Endometrium (tissue), 2 donors: ENCODE results near the gene ANKRD40.
"Not testable (repeated sequence)": the region's sequence is repeated elsewhere in the genome, so short reads cannot be mapped to it uniquely, and the experiment has no call there.

ENCODE experiments used
- FAIRE-seq: peaks from 2 replicates; lab custom pipeline; 2012; peaks lifted over from hg19 to GRCh38; lab: Jason Lieb, UNC
- donor health status: control.
- donor health status: control.

ANKRD40 gene, protein sequence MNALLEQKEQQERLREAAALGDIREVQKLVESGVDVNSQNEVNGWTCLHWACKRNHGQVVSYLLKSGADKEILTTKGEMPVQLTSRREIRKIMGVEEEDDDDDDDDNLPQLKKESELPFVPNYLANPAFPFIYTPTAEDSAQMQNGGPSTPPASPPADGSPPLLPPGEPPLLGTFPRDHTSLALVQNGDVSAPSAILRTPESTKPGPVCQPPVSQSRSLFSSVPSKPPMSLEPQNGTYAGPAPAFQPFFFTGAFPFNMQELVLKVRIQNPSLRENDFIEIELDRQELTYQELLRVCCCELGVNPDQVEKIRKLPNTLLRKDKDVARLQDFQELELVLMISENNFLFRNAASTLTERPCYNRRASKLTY

DNA sequence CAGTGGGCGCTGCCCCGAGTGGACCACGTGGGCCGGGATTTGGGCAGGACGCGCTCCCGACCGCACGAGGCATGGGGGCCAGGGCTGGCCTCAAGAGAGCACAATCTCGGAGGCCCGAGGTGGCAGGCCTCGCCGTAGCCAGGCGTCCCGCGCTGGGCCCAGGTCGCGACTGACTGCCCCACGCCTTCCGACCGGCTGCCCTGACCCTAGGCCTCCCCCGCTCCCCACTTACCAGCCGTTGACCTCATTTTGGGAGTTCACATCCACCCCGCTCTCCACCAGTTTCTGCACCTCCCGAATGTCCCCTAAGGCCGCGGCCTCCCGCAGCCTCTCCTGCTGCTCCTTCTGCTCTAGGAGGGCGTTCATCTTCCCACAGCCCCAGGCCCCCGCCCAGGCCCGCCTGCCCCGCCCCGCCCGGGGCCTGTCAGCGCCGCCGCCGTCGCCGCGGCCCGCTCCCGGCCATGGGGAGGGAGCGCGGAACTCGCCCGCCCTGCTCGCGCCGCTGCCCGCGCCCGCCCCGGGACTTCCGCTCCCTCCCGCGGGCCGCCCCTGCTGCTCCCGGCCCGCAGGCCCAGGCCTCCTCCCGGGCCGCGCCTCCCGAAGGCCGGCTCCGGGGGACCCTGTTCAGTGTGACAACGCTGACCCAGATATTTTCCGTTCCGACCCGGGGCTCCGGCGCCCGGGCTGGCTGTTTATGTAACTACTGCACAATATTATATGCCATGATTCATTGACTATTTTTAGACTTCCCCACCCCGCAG lies at the start of gene ANKRD40:
Gene ANKRD40 (minus strand): TSS at position 626 of the 761 bp plus-strand sequence. CDS start 260 bp downstream, at position 366.
- no peak for FAIRE-seq

DNA sequence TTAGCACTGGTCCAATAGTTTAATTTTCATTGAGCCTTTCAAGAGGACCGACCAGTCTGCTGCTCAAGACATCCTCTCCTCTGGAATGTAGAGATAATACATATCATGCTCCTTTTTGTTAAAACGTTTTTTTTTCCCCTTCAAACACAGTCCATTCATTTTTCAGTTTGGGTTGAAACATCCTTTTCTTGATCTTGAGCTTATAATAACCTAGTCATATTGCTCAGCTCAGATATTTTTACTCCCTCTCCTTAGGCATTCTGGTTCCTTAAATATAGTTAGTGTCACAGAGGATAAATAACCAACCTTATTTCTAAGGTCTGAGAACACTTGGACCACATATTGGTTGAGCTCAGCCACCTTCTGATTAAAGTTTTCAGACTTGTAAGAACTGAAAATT lies 46.8 kb upstream of the ANKRD40 start:
- no peak for FAIRE-seq

DNA sequence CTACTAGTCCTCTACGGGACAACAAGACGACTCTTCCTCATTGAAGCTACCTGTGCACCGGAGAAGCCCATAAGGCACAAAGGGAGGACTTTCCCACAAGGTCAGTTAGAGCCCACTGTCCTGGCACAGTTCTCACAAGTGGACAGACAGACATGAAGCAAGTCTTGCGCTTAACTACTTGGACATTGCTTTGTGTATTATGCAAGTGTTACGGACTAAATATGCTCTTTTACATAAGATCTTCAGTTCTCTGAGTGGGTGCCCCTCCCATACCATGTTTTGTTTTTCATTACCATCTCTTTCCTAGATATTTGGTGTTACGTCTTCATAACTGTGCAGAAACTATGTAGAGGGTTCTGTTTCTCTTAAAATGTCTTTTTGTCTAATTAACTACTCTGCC lies 41.5 kb upstream of the ANKRD40 start:
- FAIRE-seq: no peak

DNA sequence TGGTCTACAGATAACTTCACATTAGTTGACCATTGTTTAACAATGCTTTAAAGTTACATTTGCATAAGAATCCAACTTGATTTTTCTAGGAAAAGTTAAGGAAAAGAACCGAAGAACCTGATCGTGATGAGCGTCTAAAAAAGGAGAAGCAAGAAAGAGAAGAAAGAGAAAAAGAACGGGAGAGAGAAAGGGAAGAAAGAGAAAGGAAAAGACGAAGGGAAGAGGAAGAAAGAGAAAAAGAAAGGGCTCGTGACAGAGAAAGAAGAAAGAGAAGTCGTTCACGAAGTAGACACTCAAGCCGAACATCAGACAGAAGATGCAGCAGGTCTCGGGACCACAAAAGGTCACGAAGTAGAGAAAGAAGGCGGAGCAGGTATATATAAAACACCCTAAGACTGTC lies 37.9 kb upstream of the ANKRD40 start:
- FAIRE-seq: no peak

DNA sequence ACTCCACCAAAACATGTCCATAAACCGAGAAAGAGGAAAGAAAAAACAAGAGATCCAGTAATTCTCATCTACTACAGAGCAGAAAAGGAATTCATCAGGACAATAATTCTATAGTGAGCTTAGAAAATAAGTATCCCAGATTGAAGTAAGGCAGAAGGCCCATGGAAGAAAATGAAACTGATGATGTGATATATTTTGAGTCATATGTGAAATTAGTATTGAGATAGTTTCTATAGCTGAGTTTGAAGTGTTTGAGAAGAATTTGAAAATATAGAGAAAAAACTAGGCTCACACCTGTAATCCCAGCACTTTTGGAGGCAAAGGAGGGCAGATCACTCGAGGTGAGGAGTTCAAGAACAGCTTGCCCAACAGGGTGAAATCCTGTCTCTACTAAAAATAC lies 31.4 kb upstream of the ANKRD40 start:
- FAIRE-seq: no peak

DNA sequence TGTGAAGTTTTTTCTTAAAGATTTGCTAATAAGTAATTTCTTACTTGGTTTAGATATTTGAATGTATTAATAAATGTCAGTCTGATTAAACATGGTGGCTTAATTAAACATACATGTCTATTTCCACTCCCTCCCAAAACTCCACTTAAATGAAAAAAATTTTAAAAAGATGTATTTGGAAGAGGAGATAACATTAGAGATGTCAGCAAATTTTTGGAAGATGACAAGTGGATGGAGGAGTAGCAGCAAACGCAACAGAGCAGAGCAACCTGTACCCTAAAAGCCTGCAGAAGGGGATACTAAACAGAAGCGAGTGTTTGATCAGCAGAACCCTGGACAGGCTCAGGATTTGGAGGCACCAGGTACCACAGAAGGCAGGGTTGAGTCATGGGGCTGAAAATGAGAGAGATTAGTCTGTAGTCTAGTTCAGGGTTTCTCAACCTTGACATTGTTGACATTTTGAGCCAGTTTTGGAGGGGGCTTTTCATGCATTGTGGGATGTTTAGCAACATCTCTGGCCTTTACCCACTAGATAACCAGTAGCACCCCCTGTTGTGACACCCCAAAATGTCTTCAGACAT lies 29.5 kb upstream of the ANKRD40 start:
- FAIRE-seq: no peak

DNA sequence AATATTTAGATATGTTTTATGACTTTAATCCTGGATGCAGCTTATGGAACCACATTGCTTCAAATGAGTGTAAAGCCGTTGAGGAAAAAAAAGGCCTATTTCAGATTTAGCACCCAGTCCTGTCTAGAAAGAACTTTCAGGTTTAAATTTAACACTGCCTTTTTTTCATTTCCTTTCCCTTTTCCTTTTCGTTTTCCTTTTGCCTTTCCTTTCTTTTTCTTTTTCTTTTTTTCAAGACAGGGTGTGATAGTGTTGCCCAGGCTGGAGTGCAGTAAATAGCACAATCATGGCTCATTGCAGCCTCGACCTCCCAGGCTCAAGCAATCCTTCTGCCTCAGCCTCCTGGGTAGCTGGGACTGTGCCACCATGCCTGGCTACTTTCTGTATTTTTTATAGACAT lies 27.6 kb upstream of the ANKRD40 start:
- no peak for FAIRE-seq

DNA sequence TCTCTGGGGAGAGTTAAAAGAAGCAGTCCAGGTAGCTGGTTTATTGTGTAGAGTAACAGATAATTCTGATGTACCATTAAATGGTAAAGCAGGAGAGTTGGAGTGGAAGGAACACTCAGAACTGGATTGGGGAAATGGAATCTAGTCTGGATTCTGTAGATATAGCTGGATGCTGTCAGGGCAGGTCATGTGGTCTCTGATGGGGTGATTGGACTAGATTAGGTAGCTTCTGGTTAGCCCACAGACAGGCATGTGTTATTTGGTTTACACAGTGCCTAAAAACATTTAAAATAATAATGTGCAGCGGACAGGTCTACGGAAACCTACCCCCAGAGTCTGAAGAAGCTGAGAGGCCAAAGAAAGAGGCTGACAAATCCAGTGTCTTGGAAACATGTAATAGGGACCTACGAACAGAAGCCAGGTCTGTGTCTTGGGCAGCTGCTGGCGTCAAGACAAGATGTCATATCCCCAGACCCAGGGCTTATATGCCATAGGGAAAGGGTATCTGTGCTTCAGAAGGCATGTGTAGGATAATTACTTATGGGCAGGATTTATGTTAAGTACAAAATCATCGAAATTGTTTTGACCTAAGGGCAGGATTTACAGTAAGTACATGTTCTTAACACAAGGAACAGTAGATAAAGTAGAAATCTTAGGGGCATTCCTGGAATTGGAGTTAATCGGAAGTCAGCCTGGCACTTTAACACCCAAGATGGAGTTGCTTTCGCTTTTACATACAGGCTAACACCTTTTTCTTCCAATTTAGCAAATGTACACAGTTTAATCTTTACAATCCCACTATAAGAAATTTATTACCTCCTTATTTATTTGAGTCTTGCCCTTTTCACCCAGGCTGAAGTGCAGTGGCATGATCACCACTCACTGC lies 24.1 kb upstream of the ANKRD40 start:
- FAIRE-seq: no peak

DNA sequence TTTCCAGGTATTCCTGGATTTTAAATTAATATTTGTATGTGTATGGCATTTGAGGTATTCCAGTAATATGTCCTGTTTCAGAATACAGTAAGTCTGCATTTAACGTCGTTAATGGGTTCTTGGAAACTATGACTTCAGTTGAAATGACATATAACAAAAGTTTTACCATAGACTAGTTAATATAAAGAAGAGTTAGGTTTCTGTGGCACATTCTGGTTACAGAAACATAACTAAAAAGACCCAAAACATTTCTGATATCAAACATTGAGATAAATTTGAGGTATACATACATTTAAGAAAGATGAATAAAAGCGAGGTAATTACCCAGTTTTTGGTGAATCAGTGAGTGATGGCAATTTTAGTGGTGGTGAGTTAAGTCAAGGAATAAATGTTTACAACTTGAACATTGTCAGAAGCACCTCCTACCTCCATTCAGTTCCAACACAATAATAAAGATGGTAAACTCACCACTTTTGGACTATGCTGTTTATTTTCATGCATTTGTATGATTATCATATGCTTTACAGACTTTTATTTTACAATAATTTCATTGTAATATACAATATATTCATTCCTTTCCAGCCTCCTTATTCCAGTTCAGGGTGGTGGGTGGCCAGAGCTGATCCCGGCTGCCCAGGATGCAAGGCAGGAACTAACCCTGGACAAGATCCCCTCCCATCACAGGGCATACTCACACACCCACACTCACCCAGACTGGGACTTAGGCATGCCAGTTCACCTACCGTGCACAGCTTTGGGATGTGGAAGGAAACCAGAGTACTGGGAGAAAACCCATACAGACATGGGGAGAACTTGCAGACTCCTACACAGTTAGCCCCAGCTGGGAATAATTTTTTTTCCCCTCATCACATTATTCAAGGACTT lies 21.4 kb upstream of the ANKRD40 start:
- no peak for FAIRE-seq

DNA sequence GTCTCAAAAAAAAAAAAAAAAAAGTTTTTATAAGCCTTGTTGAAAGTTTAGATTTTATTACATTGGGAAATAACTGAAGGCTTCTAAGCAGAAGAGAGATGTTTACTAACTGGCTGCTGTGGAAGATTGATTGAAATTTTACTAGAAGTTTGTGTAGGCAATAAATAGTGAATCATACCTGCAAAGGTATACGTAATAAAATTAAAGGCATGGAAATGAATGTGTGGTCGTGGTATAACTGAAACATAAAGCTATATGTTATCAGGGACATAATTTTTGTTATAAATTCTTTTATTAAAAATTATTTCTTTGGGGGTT lies 20.4 kb upstream of the ANKRD40 start:
- FAIRE-seq: no peak

DNA sequence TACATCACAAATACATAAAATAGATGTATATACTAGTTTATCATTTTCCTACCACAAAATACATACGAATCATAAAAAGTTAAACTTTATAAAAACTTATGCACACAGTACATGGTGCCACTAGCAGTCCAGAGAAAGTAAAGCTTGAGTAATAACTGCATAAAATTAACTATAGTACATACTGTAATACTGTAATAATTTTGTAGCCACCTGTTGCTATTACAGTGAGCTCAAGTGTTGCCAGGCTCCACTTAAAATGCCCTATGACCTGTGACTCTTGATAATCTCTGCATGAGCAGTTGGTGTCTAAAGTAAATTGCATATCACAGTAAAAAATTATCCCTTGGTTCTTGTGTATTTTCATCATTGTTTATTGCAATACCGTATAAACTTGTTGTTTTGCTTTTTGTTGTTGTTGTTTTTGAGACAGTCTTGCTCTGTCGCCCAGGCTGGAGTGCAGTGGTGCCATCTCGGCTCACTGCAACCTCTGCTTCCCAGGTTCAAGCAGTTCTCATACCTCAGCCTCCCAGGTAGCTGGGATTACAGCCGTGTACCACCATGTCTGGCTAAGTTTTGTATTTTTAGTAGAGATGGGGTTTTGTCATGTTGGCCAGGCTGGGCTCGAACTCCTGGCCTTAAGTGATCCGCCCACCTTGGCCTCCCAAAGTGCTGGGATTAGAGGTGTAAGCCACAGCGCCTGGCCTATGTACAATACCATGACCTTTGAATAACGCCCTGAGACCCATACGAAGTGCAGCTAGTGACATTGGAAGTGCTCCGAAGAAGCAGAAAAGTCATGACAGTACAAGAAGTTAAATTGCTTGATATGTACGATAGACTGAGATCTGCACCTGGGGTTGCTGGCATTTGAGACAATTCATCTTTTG lies 18.3 kb upstream of the ANKRD40 start:
- FAIRE-seq: no peak

DNA sequence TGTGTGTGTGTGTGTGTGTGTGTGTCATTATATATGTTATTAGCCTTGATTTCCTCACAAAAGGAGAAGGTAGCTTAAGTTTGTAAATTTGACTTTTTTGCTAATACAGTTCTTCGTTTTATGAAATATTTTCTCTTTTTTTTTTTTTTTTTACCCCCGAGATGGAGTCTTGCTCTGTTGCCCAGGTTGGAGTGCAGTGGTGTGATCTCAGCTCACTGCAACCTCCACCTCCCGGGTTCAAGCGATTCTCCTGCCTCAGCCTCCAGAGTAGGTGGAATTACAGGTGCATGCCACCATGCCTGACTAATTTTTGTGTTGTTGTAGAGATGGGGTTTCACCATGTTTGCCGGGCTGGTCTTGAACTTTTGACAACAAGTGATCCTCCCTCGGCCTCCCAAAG lies 16.9 kb upstream of the ANKRD40 start:
- FAIRE-seq: not testable (repeated sequence)

DNA sequence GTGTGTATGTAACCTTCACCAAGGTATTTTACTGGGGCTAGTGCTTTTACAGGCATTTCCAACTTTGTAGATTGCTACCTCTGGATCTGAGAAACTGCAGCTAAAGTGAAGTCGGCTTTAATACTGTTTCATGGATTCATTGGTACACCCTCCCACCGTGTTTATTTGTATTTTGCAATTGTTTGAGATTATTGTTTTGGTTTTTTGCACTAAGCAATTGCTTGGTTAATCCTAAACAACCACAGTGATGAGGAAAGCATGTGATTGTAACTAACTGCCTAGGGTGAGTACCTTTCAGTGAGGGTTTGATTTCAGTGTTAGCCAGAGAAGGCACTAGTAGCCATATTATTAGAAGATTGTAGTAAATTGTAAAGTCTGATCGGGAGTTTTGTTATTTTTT lies 15.0 kb upstream of the ANKRD40 start:
- no peak for FAIRE-seq

DNA sequence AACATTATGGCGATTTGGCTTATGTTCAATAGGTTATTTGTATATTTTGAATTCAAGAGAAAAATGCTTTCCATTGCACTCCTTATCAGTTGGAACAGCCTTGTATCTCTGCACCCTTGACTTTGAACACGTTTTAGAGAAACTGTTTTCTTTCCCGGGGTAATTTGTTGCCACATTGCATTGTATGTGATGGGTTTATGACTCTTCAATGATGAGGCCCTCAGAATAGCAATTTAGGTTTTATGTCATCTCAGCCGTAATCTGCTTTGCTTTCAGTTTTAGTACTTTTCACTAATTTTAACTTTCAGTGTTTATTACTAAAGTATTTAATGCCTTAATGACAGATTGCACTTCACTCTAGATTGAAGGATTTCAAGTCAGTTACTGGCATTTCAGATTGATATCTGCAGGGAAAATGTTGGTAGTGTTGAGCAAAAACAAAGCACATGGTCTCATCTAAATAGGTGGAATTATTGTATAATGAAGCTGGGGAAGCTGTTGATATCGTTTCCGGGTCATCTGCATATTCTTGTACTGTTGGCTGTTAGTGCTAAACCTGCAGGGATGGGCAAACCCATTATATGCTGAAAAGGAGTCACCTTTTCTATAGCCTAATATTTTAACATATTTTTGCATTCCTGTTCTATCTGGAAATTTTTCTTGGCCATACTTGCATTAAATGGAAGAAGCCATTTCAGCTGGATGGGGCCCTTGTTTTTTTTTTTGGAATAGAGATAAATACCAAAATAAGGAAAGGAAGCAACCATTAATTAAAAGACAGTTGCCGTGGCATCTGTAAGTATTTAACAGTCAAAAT lies 13.7 kb upstream of the ANKRD40 start:
- FAIRE-seq: no peak

DNA sequence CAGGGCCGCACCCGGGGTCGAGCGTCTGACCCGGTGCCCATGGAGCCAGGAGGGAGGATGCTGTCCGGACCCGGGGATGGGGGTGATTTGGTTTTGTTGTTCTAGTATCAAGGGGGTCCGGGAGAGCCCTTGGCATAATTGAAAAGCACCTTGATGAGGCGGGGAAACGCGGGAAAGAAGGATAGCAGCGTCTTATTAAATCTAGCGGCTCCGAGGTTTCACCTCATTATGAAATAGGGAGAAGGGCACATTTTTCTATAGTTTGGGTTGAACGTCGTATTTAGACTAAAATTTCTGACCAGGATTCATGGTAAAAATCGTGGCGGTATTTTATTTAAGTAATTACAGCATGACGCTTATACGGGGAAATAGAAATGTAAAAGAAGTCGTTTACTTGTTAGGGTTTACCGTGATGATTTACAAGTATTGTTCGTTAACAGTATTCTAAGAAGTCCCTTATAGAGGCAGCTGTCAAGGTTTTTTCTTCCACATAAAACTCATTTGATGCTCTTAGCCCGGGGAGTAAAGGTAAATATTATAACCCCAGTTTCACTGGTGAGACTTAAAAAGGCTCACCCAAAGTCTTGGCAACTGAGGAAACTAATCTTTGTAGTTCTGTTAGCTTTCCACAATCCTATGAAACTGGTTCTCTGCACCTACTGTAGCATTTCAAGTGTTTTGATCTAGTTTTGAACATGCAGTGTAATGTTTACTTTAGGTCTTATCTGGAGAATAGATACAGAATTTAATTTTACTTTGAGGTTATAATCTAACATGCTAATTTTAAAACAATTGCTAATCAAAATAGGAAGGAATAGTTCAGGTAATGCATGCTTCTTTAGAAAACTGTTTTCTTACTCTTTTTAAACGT lies 12.4 kb upstream of the ANKRD40 start:
- no peak for FAIRE-seq

DNA sequence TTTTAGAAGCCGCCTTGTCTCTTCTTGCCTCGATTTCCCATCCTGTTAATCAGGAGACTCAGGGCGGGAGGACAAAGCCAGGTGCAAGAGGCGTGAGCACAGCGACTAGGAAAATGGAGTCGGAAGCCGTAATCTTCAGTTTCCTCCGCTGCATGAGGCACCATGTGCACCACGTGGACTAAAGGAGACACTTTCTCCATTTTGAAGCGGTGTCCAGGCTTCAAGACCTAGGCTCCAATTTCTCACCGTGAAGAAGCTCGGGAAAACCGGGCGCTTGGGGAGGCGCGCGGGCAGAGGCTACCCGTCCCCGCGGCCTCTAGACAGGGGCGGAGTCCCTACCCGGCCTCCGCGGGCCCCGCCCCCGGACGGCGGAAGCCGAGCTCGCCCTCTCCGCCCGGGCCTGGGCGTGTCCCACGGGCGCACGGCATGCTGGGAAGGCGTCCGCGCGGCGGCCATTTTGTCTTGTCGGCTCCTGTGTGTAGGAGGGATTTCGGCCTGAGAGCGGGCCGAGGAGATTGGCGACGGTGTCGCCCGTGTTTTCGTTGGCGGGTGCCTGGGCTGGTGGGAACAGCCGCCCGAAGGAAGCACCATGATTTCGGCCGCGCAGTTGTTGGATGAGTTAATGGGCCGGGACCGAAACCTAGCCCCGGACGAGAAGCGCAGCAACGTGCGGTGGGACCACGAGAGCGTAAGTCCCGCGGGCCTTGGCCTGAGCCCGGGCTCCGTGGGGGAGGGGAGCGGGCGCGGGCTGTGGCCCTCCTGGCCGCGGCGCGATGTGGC lies 11.6 kb upstream of the ANKRD40 start, which contains the start of gene LUC7L3:
Gene LUC7L3 (plus strand): TSS at position 460 of the 780 bp plus-strand sequence. CDS start 130 bp downstream, at position 590.
- FAIRE-seq: no peak

DNA sequence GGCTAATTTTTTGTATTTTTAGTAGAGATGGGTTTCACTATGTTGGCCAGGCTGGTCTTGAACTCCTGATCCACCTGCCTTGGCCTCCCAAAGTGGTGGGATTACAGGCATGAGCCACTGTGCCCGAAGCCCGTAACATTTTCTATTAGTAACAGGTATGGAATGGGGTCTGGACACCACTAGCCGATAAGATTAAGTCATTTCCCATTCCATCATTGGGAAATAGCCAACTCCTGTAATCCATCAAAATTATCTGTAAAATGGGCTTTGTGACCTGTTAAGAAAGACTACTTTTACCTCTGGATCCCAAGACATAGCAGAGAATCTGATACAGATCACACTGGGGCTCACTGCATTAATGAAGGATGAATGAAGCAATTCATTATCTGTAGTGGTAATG lies 7.8 kb upstream of the ANKRD40 start:
- no peak for FAIRE-seq
